NCI-H2029 (cell line): Measurements from ENCODE around the gene ARL17A.
"Not testable (repeated sequence)": the region's sequence is repeated elsewhere in the genome, so short reads cannot be mapped to it uniquely, and the experiment has no call there.

Experiments used
- DNase-seq: peaks from one replicate; lab custom pipeline; 2025; lab: John Stamatoyannopoulos, UW

ARL17A gene

DNA sequence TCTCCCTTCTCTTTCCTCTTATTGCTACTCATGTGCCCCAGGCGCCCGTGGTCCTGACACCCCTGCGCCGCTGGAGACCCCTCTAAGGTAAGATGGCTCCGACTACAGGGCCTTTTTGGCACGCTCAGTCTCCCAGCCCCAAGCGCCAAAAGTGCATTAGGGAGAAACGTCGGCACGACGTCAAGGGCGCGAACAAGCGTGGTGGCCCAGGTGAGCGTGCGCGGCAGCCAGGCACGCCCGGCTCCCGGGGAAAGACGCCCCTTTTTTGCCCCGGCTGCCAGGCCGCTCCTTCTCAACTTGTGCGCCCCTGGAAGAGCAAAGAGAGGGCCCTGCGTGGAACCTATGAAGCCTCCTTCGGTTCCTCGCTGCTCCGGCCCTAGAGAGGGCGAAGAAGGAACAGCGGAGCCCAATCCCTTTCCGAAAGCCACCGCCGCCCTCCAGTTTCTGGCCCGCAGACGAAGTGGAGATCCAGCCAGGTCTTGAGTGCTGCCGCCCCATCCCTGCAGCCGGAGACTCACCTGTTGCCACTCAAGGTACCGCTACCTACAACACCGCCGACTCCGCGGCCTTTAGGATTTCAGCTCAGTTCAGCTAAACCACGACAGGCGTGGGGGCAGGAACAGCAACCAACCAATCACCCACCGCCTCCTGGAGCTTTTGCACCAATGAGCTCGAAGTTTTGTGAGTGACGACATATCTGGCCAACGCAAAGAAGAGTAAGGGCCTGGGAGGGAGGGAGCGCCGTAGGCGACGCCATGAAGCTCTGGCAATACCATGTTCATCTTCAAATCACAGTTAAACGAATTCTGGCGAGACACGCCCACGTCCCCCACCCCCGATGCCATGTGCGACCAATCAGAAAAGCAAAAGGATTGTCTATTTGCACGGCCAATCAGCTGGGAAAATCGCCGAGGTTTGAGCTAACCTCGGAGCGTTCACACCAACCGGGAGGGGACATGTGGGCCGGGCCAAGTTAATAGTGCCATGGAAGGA lies at the start of gene ARL17A:
ARL17A (minus strand) TSS at position 609 of the 993 bp plus-strand sequence. CDS start 3,369 bp downstream, outside the sequence.
- not testable (repeated sequence) for DNase-seq

DNA sequence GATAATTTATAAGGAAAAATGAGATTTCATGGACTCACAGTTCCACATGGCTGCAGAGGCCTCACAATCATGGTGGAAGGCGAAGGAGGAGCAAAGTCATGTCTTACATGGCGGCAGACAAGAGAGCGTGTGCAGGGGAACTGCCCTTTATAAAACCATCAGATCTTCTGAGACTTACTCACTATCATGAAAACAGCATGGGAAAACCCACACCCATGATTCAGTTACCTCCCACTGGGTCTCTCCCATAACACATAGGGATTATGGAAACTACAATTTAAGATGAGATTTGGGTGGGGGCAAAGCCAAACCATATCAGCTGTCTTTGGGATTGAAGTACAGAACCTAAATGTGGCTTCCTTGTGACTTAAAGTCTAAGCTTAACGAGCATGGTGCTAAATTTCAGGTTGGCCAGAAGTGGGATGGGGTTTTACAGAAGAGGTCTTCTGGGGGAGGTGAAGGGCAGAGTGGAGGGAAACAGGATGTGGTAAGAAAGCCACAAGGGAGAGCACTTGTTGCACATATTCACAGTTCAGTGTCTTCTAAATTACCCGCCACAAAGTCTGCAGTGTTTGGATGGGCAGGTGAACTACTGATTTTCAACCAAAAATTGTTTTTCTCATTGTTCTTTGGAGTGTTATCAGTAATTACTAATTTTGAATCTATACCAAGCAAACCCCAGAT lies 49.4 kb upstream of the ARL17A start:
- not testable (repeated sequence) for DNase-seq

DNA sequence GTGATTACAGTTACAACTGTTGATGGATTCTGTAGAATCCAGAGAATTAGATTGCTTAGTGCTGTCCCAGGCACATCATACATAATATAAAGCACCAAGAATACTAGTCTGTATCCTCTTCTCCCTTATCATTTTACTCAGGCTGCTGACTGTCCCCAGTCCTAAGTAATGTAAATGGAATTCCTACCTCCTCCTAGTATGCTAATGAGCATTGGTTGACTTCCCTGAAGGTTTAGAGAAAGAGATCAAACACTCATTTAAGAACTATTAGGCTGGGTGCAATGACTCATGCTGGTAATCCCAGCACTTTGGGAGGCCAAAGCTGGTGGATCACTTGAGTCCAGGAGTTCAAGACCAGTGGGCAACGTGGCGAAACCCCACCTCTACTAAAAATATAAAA lies 48.0 kb upstream of the ARL17A start:
- not testable (repeated sequence) for DNase-seq

GRCh38 chr17:46624726-46625125 lies 45.2 kb upstream of the ARL17A start:
- DNase-seq, result not testable (repeated sequence)

GRCh38 chr17:46623790-46624189 lies 44.3 kb upstream of the ARL17A start:
- DNase-seq, result not testable (repeated sequence)

- DNase-seq, result not testable (repeated sequence)
Measured at GRCh38 chr17:46618975-46619374, 39.5 kb upstream of the ARL17A start.

DNA sequence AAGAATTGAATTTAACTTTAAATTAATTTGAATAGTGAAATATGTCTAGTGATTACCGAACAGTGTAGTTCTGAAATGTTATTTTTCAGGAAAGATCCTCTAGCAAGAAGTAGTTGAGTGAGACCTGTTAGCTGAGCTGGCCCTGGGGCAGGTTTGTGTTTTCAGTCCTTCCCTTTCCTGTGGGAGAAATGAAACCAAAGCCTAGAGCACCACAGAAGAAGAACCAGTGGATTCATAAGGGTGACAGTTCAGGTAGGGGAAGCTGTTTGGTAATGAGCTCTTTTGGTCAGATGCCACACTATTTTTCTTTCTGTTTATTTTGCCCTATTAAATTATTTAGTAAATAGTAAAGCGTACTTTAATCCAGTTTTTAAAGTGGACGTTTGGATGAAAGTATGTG lies 37.6 kb upstream of the ARL17A start:
- DNase-seq, result not testable (repeated sequence)

GRCh38 chr17:46613876-46614275 lies 34.4 kb upstream of the ARL17A start:
- DNase-seq, result not testable (repeated sequence)

- not testable (repeated sequence) for DNase-seq
Measured at GRCh38 chr17:46611304-46611703, 31.8 kb upstream of the ARL17A start.

DNA sequence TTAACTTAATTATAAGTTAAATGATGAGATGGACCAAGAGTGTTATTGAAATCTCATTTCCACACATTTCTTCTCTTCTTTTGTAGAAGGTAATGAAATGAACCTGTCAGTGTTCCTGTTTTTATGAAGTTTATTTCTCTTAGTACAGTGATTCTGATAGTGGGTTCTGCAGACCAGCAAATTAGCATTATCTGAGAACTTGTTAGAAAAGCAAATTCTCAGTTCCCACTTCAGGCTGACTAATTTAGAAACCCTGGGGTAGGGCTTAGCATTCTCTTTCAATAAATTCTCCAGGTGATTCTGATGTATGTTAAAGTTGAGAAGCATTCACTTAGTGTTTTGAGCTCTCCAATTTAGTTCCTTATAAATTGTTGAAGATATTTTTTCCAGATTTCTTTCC lies 23.6 kb upstream of the ARL17A start:
- not testable (repeated sequence) for DNase-seq

GRCh38 chr17:46600767-46601166 lies 21.3 kb upstream of the ARL17A start:
- not testable (repeated sequence) for DNase-seq

GRCh38 chr17:46598344-46598931 lies 18.9 kb upstream of the ARL17A start:
- not testable (repeated sequence) for DNase-seq

GRCh38 chr17:46591332-46591731 lies 11.8 kb upstream of the ARL17A start:
- DNase-seq, result not testable (repeated sequence)

- not testable (repeated sequence) for DNase-seq
Measured at GRCh38 chr17:46590157-46591146, 11.0 kb upstream of the ARL17A start, which contains the start of gene NSF. Gene NSF (plus strand): TSS chr17:46590669. CDS start chr17:46590776, 107 bp downstream.

DNA sequence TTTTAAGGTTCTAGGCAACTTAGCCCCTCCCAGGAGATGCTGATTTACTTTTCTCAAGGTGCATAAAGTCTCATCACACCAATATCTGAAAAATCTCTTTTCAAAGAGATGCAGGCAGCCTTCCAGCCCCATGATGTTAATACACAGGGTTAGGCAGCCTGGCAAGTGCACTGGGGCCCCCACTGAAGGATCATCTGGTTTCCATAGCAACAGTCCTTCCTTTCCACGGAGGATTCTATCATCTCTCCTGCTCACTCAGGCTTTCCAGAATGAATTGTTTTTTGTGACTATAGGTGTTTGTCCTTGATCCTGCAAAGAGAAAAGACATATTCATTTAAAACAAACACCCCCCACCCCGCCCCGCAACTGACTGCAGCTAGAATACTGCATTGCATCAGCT lies 6.0 kb upstream of the ARL17A start:
- not testable (repeated sequence) for DNase-seq

DNA sequence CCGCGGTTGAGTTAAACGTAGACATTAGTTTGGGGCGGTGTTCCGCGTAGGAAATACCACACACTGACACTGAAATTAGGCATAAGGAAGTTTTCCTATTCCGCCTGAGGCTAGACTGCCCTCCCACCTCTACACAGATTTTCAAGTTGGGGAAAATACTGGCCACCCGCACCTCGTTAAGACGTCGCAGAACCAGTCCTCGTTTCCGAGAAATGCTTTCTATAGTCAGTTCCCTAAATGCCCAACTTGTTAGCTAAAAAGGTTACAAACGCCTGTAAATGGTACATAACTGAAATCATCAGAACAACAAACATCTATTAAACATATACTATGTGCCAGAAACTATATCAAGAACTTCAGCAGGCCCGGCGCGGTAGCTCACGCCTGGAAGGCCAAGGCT lies 591 bp upstream of the ARL17A start:
- DNase-seq, result not testable (repeated sequence)

DNA sequence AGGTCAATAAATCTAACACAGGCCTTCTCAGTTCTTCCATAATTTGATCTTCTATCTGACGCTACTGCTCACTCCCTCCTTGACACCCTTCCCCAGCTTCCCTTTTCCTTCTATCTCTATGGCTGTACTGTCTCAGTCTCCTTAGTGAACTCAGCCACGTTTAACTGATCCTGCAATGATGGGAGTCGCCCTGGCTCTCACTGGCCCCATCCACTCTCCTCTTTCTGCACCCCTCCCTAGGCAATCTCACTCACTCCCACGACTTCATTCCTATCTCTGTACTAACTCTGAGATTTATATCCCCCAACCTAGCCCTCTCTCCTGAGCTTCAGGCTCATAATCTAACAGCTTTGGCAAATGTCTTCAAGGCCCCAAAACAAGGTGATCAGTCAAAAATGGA lies 7.7 kb downstream of the ARL17A start:
- not testable (repeated sequence) for DNase-seq

GRCh38 chr17:46566980-46567379 lies 12.5 kb downstream of the ARL17A start:
- not testable (repeated sequence) for DNase-seq

- not testable (repeated sequence) for DNase-seq
Measured at GRCh38 chr17:46566284-46566683, 13.2 kb downstream of the ARL17A start.

DNA sequence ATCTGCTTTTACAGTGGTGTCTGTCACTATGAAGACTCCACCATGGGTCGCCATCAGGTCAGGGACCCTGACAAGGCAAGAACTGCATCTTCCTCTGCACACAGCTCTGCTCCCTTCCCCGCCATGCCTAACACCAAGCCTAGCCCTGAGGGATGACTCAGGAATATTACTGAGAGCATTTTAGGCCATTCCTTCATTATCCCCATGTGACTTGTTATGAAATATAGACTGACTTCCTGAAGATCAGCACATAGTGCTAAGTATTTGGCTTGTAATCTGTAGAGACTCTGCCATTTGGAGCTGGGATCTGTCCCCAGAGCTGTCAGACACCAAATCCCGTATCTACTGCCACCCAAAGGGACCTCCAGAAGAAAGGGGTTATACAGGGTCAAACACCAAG lies 19.4 kb downstream of the ARL17A start:
- not testable (repeated sequence) for DNase-seq

- DNase-seq, result not testable (repeated sequence)
Measured at GRCh38 chr17:46559155-46559554, 20.3 kb downstream of the ARL17A start.
